ENCODE measurements around the gene USB1. TPM values are rescaled to one million over a fixed set of nuclear protein-coding genes. Genes with fewer than 3 reads are reported as not detected.

USB1 gene
- total and polyA plus RNA-seq, 4 donors, result 8.9 to 40.7 (median 28.3) TPM

GRCh38 chr16:58056580-58056979, 55.4 kb downstream of the USB1 start:
- 82% methylated on average over 5 of the region's 5 CpGs for WGBS
- H3K27ac ChIP-seq (ENCODE audit: low read depth in 1 of 2, low read length in 2 of 2), result no peak overlapping the region
- H3K4me1 ChIP-seq (ENCODE audit: control insufficient read depth in 4 of 4, insufficient read depth in 4 of 4, low read length in 3 of 4), result no peaks in the 10 kb centered on the region
- DNase-seq (ENCODE audit: low spot score), result no peak
- H3K27me3 ChIP-seq (ENCODE audit: control insufficient read depth in 4 of 4, insufficient read depth in 4 of 4, low read length in 3 of 4), result no peaks in the 10 kb centered on the region
- no peaks in the 10 kb centered on the region for H3K9me3 ChIP-seq (ENCODE audit: control insufficient read depth in 4 of 4, low read length in 3 of 4)
- H3K4me3 ChIP-seq (ENCODE audit: low read depth in 1 of 3, low read length in 3 of 3), result no peak overlapping the region
- no peak for TF ChIP-seq MAX (IDR thresholded peaks at IDR 0.05)
- no peak for TF ChIP-seq TAF1 (conservative IDR thresholded peaks at IDR 0.05)
- TF ChIP-seq JUND (IDR thresholded peaks at IDR 0.05), result no peak
- TF ChIP-seq ATF3 (IDR thresholded peaks at IDR 0.05), result no peak
- TF ChIP-seq GABPA (IDR thresholded peaks at IDR 0.05 in 1 of 2, conservative IDR thresholded peaks at IDR 0.05 in 1 of 2), result no peak
- no peak for TF ChIP-seq FOXA1 (IDR thresholded peaks at IDR 0.05)
- no peak for TF ChIP-seq SP1 (IDR thresholded peaks at IDR 0.05)
- no peak for TF ChIP-seq HNF4A (conservative IDR thresholded peaks at IDR 0.05)
- TF ChIP-seq REST (IDR thresholded peaks at IDR 0.05), result no peak
- H3K36me3 ChIP-seq (ENCODE audit: control insufficient read depth in 4 of 4, insufficient read depth in 3 of 4, low read depth in 1 of 4, low read length in 3 of 4), result no peaks in the 10 kb centered on the region
- H3K9ac ChIP-seq (ENCODE audit: low read depth in 1 of 2, low read length in 2 of 2), result no peak overlapping the region

GRCh38 chr16:58057121-58057520, 55.9 kb downstream of the USB1 start:
- 76% methylated on average over 5 of the region's 5 CpGs for WGBS
- H3K27ac ChIP-seq (ENCODE audit: low read depth in 1 of 2, low read length in 2 of 2), result no peak overlapping the region
- TF ChIP-seq FOXA2 (IDR thresholded peaks at IDR 0.05) (no peak), GABPA (IDR thresholded peaks at IDR 0.05 in 1 of 2, conservative IDR thresholded peaks at IDR 0.05 in 1 of 2) (no peak), MAX (IDR thresholded peaks at IDR 0.05) (no peak), REST (IDR thresholded peaks at IDR 0.05) (no peak)
- H3K36me3 ChIP-seq (ENCODE audit: control insufficient read depth in 4 of 4, insufficient read depth in 3 of 4, low read depth in 1 of 4, low read length in 3 of 4), result no peaks in the 10 kb centered on the region
- no peak for DNase-seq (ENCODE audit: low spot score)
- no peak overlapping the region for H3K9ac ChIP-seq (ENCODE audit: low read depth in 1 of 2, low read length in 2 of 2)
- no peaks in the 10 kb centered on the region for H3K27me3 ChIP-seq (ENCODE audit: control insufficient read depth in 4 of 4, insufficient read depth in 4 of 4, low read length in 3 of 4)
- no peaks in the 10 kb centered on the region for H3K9me3 ChIP-seq (ENCODE audit: control insufficient read depth in 4 of 4, low read length in 3 of 4)
- no peak overlapping the region for H3K4me3 ChIP-seq (ENCODE audit: low read depth in 1 of 3, low read length in 3 of 3)
- H3K4me1 ChIP-seq (ENCODE audit: control insufficient read depth in 4 of 4, insufficient read depth in 4 of 4, low read length in 3 of 4), result no peaks in the 10 kb centered on the region

Data from liver (tissue), 9 donors.